GM19025 (cell line): ENCODE measurements around the gene AFDN.

Experiments
- ATAC-seq: cut with Tn5 transposase; IDR thresholded peaks from one replicate; pipeline ENCODE4 v1.9.1; 2021; ENCODE audit warnings: mild to moderate bottlenecking, low read depth, moderate library complexity; ENCODE audit not compliant: unreplicated experiment

AFDN gene, protein sequence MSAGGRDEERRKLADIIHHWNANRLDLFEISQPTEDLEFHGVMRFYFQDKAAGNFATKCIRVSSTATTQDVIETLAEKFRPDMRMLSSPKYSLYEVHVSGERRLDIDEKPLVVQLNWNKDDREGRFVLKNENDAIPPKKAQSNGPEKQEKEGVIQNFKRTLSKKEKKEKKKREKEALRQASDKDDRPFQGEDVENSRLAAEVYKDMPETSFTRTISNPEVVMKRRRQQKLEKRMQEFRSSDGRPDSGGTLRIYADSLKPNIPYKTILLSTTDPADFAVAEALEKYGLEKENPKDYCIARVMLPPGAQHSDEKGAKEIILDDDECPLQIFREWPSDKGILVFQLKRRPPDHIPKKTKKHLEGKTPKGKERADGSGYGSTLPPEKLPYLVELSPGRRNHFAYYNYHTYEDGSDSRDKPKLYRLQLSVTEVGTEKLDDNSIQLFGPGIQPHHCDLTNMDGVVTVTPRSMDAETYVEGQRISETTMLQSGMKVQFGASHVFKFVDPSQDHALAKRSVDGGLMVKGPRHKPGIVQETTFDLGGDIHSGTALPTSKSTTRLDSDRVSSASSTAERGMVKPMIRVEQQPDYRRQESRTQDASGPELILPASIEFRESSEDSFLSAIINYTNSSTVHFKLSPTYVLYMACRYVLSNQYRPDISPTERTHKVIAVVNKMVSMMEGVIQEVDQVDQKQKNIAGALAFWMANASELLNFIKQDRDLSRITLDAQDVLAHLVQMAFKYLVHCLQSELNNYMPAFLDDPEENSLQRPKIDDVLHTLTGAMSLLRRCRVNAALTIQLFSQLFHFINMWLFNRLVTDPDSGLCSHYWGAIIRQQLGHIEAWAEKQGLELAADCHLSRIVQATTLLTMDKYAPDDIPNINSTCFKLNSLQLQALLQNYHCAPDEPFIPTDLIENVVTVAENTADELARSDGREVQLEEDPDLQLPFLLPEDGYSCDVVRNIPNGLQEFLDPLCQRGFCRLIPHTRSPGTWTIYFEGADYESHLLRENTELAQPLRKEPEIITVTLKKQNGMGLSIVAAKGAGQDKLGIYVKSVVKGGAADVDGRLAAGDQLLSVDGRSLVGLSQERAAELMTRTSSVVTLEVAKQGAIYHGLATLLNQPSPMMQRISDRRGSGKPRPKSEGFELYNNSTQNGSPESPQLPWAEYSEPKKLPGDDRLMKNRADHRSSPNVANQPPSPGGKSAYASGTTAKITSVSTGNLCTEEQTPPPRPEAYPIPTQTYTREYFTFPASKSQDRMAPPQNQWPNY (N-terminal part only)

DNA sequence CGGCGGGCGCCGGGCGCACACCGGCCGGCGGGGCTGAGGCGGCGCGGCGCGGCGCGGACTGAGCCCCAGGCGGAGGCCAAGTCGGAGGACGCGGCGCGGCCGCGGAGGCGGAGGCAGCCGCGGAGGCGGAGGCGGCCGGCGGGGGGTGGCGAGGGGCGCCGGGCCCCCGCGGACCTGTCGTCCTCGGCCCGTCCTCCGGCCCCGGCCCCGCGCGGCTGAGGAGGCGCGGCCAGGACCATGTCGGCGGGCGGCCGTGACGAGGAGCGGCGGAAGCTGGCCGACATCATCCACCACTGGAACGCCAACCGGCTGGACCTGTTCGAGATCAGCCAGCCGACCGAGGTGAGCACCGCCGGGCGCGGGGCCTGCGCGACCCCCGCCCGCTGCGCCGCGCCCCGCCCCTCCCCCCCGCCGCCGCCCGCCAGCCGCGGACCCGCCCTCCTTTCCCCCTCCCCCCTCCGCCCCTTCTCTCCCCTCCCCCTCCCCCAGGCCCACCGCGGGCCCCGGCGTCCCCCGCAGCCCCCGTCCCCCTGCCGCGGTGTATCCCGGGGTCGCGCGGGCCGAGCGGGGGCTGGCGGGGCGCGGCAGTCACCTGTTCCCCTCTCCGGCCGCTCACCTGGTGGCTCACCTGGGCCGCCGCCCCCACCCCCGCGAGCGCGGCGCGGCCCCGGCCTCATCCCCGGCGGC lies at the start of gene AFDN:
Gene AFDN (plus strand): TSS at position 16 of the 687 bp plus-strand sequence. CDS start 222 bp downstream, at position 238.
- peak; percentile 42 for ATAC-seq

DNA sequence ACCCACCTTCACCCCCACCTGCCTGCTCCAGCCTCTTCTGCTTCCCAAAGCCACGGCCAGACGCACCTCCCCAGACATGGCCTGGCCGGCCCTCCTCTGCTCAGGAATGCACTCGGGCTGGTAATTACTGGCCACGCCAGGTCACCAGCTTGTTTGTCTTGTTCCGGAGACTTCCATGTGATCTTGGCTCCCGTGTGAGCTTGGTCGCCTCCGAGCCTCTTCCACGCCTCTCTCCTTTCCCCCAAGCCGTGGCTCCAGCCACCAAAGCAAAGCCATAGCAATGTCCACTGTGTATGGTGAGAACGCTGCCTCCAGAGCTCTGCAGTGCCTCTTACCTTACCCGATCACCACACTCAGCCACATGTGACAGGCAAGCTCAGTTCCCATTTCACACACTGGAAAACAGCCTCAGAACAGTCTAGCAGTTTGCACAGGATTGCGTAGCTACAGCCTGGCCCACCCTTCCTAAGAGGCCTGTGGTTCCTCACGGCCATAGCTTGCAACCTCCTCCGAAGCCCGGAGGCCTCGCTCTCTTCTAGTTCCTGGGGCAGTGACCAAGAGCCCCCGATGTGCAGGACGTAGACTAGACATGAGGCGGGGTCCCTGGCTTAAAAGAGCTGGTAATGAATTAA lies 48.1 kb upstream of the AFDN start:
- ATAC-seq = no peak

DNA sequence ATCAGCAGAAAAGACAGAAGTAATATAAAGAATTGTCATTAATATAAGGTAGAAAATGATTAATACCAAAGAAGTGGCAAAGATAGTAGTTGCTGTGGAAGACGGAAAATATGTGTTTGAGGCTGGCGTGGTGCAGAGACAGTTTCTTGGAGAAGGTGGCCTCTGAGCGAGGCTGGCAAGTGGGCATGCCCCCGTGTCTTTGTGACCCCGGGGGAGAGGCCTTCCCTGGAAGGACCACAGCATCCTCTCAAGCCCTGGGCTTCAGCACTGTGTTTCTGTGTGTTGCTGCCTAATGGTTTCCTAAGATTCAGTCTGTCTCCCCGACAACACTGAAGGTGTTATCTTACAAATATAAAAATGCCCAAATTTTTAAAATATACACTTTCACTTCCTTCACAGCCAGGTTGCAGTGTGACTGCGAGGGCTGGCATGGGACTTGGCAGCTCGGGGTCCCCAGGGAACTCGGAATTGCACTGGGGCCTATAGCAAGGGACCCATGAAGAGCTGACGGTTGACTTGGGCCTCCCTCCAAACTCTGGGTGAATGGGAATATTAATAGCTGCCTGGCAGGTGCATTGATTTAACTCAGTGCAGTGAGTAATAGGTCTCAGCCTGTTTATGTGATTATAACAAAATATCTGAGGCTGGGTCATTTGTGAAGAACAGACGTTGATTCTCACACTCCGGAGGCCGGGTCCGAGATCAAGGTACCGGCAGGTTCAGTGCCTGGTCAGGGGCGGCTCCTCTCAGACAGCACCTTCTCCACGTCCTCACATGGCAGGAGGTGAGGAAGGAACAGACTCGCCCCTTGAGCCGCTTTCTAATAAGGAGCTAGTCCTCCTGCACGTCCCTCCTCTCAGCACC lies 47.4 kb upstream of the AFDN start:
- ATAC-seq = no peak

DNA sequence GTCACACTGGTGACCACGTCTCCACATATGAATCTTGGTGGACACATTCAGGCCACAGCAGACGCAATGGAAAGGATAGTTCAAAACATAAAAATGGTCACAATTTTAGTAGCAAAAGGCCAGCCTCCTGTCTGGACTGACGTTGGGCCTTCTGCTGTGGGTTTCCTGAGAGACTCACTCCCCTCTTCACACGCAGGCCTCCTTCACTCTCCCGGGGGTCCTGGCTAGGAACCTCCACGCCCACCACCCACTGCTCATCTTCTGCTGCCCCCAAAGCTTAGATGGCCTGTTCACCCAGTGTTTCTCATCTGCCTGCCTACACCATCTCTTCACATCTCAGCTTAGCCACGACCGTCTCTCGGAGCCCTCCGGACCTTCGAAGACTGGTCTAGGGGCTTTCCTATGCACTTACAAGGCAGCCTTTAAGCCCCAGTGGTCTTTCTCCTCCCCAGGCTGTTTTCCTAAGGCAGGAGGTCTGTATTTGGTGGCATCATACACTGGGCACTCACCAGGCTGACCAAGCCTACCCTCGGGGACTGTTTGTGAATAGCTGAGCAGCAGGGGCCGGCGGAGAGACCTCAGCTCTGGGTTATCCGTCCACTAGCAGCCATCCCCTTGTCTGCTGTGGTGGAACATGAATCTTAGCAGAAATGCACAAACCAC lies 46.6 kb upstream of the AFDN start:
- ATAC-seq = no peak

DNA sequence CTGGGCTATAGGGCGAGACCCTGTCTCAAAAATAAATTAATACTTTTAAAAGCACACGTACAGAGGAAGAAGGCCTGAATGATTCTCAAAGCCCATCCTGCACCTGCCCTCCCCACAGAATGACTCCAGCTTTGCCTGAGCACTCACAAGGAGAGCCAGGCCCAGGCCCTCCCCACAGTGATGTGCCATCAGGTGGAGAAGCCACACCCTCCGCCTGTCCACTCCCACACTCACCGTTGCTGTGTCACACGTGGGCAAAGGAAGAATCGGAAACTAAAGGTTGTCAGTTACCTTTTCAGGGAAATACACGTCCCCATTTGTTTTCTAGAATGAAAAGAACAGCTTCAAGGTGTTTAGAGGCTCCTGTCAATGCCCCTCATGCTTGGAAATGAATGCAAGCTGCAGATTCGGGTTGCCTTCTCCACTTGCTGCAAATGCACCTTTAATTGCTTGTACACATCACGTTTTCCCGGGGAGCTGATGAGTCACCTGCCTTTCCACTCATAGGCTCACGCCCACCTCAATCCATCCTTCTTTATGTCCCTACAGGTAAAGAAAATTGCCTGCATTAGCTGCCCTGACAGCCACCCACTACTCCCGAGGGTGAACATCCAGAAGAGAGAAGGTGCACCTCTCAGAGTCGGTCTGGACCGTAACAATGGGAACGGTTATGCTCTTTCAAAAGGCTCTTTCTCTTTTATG lies 45.5 kb upstream of the AFDN start:
- no peak for ATAC-seq

DNA sequence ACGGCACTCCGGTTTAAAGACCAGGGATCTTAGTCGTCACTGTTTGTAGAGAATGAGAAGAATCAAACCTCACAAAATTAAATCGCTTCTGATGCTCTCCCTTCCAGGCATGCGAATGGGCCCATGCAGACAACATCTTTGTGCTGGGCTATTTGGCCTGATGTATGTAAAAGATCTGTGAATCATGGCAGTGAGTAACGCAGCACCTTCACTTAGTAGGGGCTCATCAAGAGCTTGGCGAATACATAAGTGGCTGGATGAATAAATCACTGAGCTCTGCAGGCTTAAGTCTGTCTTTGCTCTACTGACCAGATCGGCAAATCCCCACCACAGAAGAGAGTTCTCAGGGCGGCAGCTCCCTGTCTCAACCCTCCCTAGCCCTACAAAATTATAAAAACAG lies 44.8 kb upstream of the AFDN start:
- no peak for ATAC-seq

DNA sequence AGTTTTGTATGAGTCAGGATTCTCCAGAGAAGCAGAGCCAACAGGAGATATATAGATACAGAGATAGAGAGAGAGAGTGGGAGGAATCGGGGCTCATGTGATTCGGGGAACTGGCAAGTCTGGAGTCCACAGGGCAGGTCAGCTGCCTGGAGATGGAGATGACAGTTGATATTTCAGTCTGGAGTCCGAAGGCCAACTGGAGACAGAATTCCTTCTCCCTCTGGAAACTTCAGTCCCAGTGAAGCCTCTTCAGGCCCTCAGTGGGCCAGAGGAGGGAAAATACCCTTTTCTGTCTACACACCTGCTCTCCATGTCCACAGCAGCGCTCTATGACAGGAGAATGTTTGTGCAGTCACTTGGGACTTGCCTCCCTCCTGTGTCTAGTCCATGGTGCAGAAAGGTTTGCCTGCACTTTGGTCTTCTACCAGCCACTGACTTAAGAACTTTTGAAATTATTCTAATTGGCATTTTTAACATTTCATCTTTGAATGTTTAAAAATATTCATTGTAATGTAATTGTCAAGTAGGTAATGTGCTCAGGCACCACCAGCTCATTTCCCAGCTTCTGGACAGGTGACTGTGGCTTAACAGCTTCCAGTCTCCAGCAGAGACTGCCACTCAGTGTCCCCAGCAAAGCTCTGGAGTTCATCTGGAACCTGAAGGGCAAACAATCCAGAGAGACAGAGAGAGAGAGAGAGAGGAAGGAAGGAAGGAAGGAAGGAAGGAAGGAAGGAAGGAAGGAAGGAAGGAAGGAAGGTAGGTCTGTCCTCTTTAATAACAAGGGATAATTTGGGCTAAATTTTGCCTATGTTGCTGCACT lies 43.8 kb upstream of the AFDN start:
- ATAC-seq = no peak

DNA sequence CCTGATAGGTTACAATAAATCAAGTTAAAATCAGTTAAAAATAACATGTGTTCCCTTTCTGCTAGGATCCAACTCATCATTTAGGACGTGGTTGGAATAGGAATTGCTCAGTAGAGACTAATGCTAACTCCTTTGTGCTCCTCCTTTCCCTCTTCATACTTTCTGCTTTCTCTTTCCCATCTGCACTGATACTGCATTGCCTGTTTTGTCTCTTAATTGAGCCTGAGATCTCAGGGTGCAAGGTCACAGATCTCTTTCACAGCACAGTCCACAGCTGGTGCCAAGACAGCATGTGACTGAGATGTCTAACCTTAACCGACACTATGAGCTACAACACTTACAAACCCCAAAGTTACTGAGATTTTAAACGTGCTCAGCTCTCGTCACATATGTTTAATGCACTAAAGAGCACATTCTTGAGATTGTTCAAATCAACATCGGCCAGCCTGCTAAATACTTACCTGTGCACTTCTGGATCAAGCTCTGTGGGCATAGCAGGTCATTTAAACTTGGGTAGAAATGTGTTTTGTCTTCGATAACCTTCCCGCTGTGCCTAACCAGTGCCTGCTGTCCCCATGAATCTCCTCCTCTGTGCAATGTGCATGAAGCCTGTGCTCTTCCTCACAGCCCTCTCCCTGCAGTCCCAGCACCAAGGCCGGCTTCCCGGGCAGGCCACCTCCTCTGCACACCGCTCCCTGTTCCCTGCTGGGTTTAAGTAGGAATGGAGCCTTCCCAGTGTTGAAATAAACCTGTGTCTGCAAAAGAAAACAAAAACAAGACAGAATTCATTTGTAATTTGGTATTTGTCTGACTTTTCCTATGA lies 39.6 kb upstream of the AFDN start:
- no peak for ATAC-seq

DNA sequence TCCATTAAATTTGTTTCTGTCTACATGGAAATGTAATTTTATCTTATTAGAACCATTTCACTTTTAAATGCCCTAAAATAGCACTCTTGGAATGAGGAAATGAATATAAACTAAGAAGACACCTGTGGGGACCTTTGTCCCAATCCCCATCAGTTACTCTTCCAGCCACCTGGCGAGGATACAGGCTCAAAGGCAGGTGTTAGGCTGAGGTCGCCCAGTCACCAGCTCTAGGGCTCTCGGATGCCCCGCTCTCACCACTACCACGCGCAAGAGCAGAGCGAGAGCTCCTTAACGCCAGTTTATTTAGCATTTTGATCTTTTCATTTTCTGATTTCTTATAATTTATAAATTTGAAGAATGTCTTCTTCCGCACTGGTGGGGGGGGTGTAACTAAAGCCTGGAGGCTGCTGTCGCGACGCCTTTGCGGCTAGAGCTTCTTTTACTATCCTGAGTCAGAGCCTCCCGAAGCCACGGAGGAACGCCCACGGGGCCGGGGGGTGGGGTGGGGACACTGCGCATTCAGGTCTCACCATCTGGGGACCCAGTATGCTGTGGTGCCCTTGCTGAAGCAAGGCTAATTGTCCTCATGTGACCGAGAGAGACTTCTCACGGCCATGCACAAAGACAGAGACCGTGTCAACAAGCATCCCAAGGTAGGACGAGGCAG lies 38.7 kb upstream of the AFDN start:
- ATAC-seq = no peak

DNA sequence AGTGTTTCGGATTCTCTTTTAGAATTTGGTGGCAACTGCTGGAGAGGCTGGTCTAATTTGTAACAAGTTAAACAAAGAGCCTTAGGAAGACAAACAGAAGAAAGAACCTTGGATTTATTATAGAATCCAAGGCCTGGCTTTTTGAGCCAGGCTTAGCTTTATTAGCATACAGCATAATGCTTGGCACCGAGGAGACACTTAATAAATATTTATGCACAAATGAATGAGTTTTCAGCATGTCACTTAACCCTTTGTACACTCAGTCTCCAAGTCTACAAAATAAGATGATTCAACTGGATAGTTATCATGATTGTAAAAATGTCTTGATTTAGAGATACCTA lies 38.2 kb upstream of the AFDN start:
- no peak for ATAC-seq

DNA sequence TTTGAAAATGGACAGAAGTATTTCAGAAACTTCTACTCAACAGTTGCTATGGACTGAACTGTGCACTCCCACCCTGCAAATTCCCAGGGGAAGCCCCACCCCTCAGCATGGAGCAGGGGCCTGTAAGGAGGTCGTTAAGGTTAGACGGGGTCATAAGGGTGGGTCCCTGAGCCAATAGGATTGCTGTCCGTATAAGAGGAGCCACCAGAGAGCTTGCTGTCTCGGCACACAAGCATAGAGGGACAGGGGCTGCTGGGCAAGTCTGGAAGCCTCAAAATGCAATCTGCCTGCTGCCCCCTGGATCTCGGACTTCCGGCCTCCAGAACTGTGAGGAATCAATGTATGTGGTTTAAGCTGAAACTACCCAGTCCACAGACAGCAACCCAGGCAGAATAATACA lies 37.4 kb upstream of the AFDN start:
- ATAC-seq = no peak

DNA sequence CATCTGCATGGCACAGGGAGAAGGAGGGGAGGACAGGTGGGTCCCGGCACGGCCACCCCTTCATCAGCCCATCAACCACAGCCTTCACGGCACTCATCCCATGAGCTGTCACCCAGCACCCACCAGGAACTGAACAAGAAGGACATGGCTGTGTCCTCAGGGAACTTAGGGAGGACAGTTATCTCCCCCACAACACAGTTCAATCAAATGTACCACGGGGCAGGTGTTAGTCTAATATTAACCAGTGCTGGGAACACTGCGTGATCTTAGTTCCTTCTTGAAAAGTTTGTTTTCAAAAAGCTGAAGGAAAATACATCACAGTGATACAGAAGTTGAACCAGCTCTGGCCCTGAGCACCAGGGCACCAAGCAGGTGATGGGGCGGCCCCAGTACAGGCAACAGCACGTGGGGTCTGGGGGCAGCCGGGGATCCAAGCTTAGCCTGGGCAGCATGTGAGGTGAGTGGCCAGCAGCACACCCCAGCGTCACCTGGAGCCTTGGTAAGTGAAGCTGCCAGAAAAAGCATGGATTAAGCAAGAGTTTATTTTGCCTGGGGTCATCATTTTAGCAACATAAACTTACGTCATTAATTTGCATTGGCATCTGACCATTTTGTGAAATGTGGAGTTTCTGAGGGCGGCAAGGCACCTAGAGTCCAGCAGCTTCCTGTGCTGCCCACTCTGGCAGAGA lies 35.5 kb upstream of the AFDN start:
- no peak for ATAC-seq

DNA sequence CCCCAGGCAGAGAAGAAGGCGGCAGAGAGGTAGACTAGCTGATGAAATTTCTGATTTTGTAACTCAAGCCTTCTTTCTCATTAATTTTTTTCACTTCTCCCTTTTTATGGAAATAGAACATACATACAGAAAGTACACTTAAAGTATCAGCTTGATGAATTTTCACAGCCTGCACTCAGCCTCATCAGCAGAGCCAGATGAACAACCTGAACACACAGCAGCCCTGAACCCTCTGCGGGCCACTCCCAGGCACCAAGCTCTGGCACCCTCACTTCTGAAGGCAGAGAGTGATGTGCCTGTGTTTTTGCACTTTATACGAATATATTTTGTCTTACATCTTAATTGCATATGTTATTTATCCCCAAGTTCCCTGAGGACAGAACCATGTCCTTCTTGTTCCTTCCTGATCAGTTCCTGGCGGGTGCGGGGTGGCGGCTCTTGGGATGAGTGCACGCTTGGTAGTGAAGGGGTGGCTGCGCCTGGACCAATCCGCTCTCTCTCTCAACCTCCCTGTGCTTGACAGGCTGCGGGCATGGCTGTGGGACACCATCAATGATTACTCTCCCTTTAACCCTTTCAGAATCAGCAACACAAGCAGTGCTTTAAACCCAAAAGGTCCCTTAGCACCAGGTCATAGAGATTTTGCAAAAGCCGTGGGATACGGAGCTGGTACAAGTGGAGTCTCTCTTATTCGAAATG lies 34.8 kb upstream of the AFDN start:
- ATAC-seq = no peak

DNA sequence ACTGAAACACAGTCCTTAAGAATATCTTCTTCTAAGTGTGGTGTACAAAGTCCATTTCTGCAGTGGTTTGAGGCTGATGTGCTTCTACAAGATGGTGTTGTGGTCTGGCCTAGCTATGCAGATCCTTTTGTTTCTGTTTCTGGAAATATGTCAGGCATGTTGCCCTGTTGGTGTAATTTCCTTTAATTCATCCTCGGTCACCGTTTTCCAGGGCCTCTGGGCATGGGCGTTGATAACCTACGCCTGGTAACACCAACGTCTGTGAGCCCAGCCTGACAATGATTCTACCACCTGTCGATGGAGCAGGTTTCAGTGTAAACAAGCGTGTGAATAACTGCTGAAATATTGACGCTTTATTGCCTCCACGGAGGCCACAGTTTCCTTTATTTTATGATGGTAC lies 33.3 kb upstream of the AFDN start:
- no peak for ATAC-seq
